ENCODE measurements around the gene MAP2K6. TPM values are rescaled to one million over a fixed set of nuclear protein-coding genes. Genes with fewer than 3 reads are reported as not detected.

Gene MAP2K6
- total and polyA plus RNA-seq, 7 donors: 1.6 to 51.4 (median 9.7) TPM

GRCh38 chr17:69518951-69519350, 104.5 kb downstream of the MAP2K6 start:
- Histone ChIP-seq H3K4me3 (no peak overlapping the region), H3K9me3 (no peaks in the 10 kb centered on the region), H3K36me3 (peaks cover 0 to 12% (median 4%) of the 10 kb centered on the region in 4 donors), H3K4me1 (no peaks in the 10 kb centered on the region), H3K27me3 (no peaks in the 10 kb centered on the region), H3K27ac (no peak overlapping the region)
- DNase-seq: no peak
- TF ChIP-seq POLR2AphosphoS5 (IDR thresholded peaks at IDR 0.05) (no peak), POLR2A (IDR thresholded peaks at IDR 0.05) (no peak), EP300 (IDR thresholded peaks at IDR 0.05) (no peak), CTCF (IDR thresholded peaks at IDR 0.05) (no peak)
- intact Hi-C loops (cut with DNase I): no loop called here
- WGBS, 2 donors: 95 to 96% methylated on average over 5 of the region's 5 CpGs

GRCh38 chr17:69523244-69523861, 108.9 kb downstream of the MAP2K6 start:
- no peak for TF ChIP-seq POLR2A (IDR thresholded peaks at IDR 0.05)
- TF ChIP-seq CTCF (IDR thresholded peaks at IDR 0.05): peak; percentile 17 to 64 (median 58)
- no peak overlapping the region for H3K4me3 ChIP-seq
- no peaks in the 10 kb centered on the region for H3K9me3 ChIP-seq
- no peak overlapping the region for H3K27ac ChIP-seq
- H3K4me1 ChIP-seq: no peaks in the 10 kb centered on the region
- DNase-seq: no peak
- 48 to 65% methylated on average over 7 of the region's 7 CpGs for WGBS, 2 donors
- peaks cover 0 to 23% (median 5%) of the 10 kb centered on the region in 4 donors for H3K36me3 ChIP-seq
- H3K27me3 ChIP-seq: no peaks in the 10 kb centered on the region
- intact Hi-C loops (cut with DNase I): no loop called here

GRCh38 chr17:69524854-69525253, 110.4 kb downstream of the MAP2K6 start:
- no peak overlapping the region for H3K4me3 ChIP-seq
- no peak for TF ChIP-seq POLR2A (IDR thresholded peaks at IDR 0.05)
- TF ChIP-seq CTCF (IDR thresholded peaks at IDR 0.05): no peak
- no peak for TF ChIP-seq EP300 (IDR thresholded peaks at IDR 0.05)
- no peak for TF ChIP-seq POLR2AphosphoS5 (IDR thresholded peaks at IDR 0.05)
- no peak overlapping the region for H3K27ac ChIP-seq
- intact Hi-C loops (cut with DNase I): loop anchor here (5.0 kb wide), 3 partner anchors 198 to 1027 kb away; partner anchors contain the start of gene ABCA5
- no peak for DNase-seq
- no peaks in the 10 kb centered on the region for H3K9me3 ChIP-seq
- no peaks in the 10 kb centered on the region for H3K27me3 ChIP-seq
- peaks cover 0 to 18% (median 3%) of the 10 kb centered on the region in 4 donors for H3K36me3 ChIP-seq
- 67 to 83% methylated on average over 4 of the region's 4 CpGs for WGBS, 2 donors
- H3K4me1 ChIP-seq: no peaks in the 10 kb centered on the region

GRCh38 chr17:69525920-69526841, 111.7 kb downstream of the MAP2K6 start:
- Histone ChIP-seq H3K9me3 (no peaks in the 10 kb centered on the region), H3K36me3 (peaks cover 0 to 15% (median 1%) of the 10 kb centered on the region in 4 donors), H3K27me3 (no peaks in the 10 kb centered on the region), H3K4me1 (no peaks in the 10 kb centered on the region), H3K27ac (no peak overlapping the region), H3K4me3 (no peak overlapping the region)
- DNase-seq: peak; percentile 64
- intact Hi-C loops (cut with DNase I): loop anchor here (5.0 kb wide), 3 partner anchors 199 to 1026 kb away; partner anchors contain the start of gene ABCA5
- WGBS, 2 donors: 39 to 47% methylated on average over 9 of the region's 9 CpGs
- TF ChIP-seq POLR2AphosphoS5 (IDR thresholded peaks at IDR 0.05) (no peak), CTCF (IDR thresholded peaks at IDR 0.05) (peak; percentile 69 to 82 (median 78)), POLR2A (IDR thresholded peaks at IDR 0.05) (no peak), EP300 (IDR thresholded peaks at IDR 0.05) (no peak)
